GM12878 (cell line): ENCODE measurements around the gene IGF1R. TPM values are rescaled to one million over a fixed set of nuclear protein-coding genes. Genes with fewer than 3 reads are reported as not detected.

ENCODE experiments used
- ATAC-seq: fragments of 200-7000 bp; cut with Tn5 transposase; 3 replicates; pipeline ENCODE4 v1.9.1; 2020; ENCODE audit warnings: mild to moderate bottlenecking, moderate library complexity
- BruUV-seq: library from RNA; stranded (reverse); fragments of 400-500 nt; replicated peaks from 2 replicates; lab custom pipeline; 2021; lab: Mats Ljungman, UMichigan
- CTCF ChIA-PET: fragments of 300-600 bp; sonication (Branson Sonifier 250); formaldehyde crosslinking; extraction: SDS; loops from one replicate; lab custom pipeline; 2021; ENCODE audit warnings: inconsistent platforms; lab: Yijun Ruan, JAX
- POLR2A ChIA-PET: fragments of 350-600 bp; formaldehyde crosslinking; extraction: SDS; loops from one replicate; lab custom pipeline; 2021; ENCODE audit warnings: inconsistent platforms; lab: Charles Lee
- RAD21 ChIA-PET: fragments of 300-600 bp; sonication (Branson Sonifier 250); formaldehyde crosslinking; loops from one replicate; lab custom pipeline; 2023; ENCODE audit warnings: antibody characterized with exemption; ENCODE audit not compliant: unreplicated experiment; lab: Charles Lee
- SMC1A ChIA-PET: fragments of 300-600 bp; sonication (Branson Sonifier 250); formaldehyde crosslinking; loops from one replicate; lab custom pipeline; 2023; ENCODE audit not compliant: unreplicated experiment, uncharacterized antibody; lab: Charles Lee
- DNase-seq: peaks from one replicate; pipeline ENCODE4 v3.0.0-alpha.2; 2011; ENCODE audit warnings: low read depth, low spot score
- FAIRE-seq: peaks from 3 replicates; lab custom pipeline; 2011; peaks lifted over from hg19 to GRCh38; lab: Jason Lieb, UNC
- H2AFZ ChIP-seq: 2 replicates; pipeline ENCODE4 v1.6.0; 2011; ENCODE audit warnings: low read depth, low read length, control low read depth; ENCODE audit not compliant: control insufficient read depth
- H3K27ac ChIP-seq: 2 replicates; pipeline ENCODE4 v1.5.1; 2011; ENCODE audit warnings: control low read depth; ENCODE audit not compliant: control insufficient read depth, insufficient read depth
- H3K27me3 ChIP-seq, 2 experiments: replicated peaks in 1 of 2; 2 replicates each; pipeline versions ENCODE4 v1.6.0 to v1.6.1; 2011; ENCODE audit warnings: low read length in 1 of 2; ENCODE audit not compliant: control insufficient read depth in 2 of 2, insufficient read depth in 2 of 2
- H3K36me3 ChIP-seq, 2 experiments: 2 replicates each; pipeline ENCODE4 v1.5.1; 2011; ENCODE audit warnings: low read length in 1 of 2; ENCODE audit not compliant: control insufficient read depth in 2 of 2, insufficient read depth in 2 of 2
- H3K4me1 ChIP-seq: 2 replicates; pipeline ENCODE4 v1.6.1; 2011; ENCODE audit warnings: mild to moderate bottlenecking, low read length, moderate library complexity, mixed read lengths; ENCODE audit not compliant: control insufficient read depth, insufficient read depth
- H3K4me2 ChIP-seq: 2 replicates; pipeline ENCODE4 v1.6.0; 2011; ENCODE audit warnings: control low read depth; ENCODE audit not compliant: control insufficient read depth, insufficient read depth
- H3K4me3 ChIP-seq: fragments of 200-600 bp; sonication (generic); 2 replicates; pipeline ENCODE4 v1.5.1; 2016
- H3K79me2 ChIP-seq: 2 replicates; pipeline ENCODE4 v1.6.0; 2011; ENCODE audit warnings: low read length; ENCODE audit not compliant: control insufficient read depth, insufficient read depth
- H3K9ac ChIP-seq: 2 replicates; pipeline ENCODE4 v1.8.0; 2011; ENCODE audit warnings: low read length, control low read depth, mixed read lengths; ENCODE audit not compliant: control insufficient read depth, insufficient read depth
- H3K9me3 ChIP-seq: replicated peaks from 3 replicates; pipeline ENCODE4 v1.5.1; 2011; ENCODE audit warnings: mild to moderate bottlenecking, low read length; ENCODE audit not compliant: control insufficient read depth, insufficient read depth
- H4K20me1 ChIP-seq: 2 replicates; pipeline ENCODE4 v1.6.0; 2011; ENCODE audit not compliant: control insufficient read depth, insufficient read depth
- ATF3 ChIP-seq: IDR thresholded peaks from 2 replicates; pipeline ENCODE4 v1.6.1; 2011; ENCODE audit warnings: low read depth, mild to moderate bottlenecking, low read length, moderate library complexity, borderline replicate concordance; ENCODE audit errors: extremely low read depth
- CBX3 ChIP-seq: fragments of 200-600 bp; sonication (generic); IDR thresholded peaks from 2 replicates; pipeline ENCODE4 v1.6.1; 2016; ENCODE audit warnings: low read depth, borderline replicate concordance
- ETV6 ChIP-seq, 2 experiments: fragments of 450-650 bp in 1 of 2; IDR thresholded peaks in 1 of 2; conservative IDR thresholded peaks in 1 of 2; 2 replicates each; pipeline ENCODE4 v1.6.1; 2014; ENCODE audit warnings: antibody characterized with exemption in 1 of 2, borderline replicate concordance in 1 of 2, low read depth in 1 of 2, mild to moderate bottlenecking in 1 of 2, moderate library complexity in 1 of 2
- HCFC1 ChIP-seq: fragments of 150-350 bp; IDR thresholded peaks from 2 replicates; pipeline ENCODE4 v1.6.1; 2014; ENCODE audit warnings: low read length
- HDGF ChIP-seq: fragments of 450-650 bp; IDR thresholded peaks from 2 replicates; pipeline ENCODE4 v1.6.1; 2016; ENCODE audit warnings: antibody characterized with exemption
- IKZF1 ChIP-seq: fragments of 450-650 bp; conservative IDR thresholded peaks from 2 replicates; pipeline ENCODE4 v1.6.1; 2017; ENCODE audit warnings: antibody characterized with exemption, mild to moderate bottlenecking
- JUND ChIP-seq: IDR thresholded peaks from 2 replicates; pipeline ENCODE4 v1.6.1; 2012; ENCODE audit warnings: low read depth, mild to moderate bottlenecking, low read length, improper control_type of control experiment, moderate library complexity
- PBX3 ChIP-seq: IDR thresholded peaks from 2 replicates; pipeline ENCODE4 v1.6.1; 2011; ENCODE audit warnings: mild to moderate bottlenecking, low read depth, low read length, moderate library complexity; ENCODE audit not compliant: insufficient replicate concordance
- POU2F2 ChIP-seq: IDR thresholded peaks from 3 replicates; pipeline ENCODE4 v1.6.1; 2011; ENCODE audit warnings: low read depth, mild to moderate bottlenecking, low read length, borderline replicate concordance
- REST ChIP-seq: IDR thresholded peaks from 2 replicates; pipeline ENCODE4 v1.6.1; 2012; ENCODE audit warnings: mild to moderate bottlenecking, low read depth, low read length
- ZBTB11 ChIP-seq: fragments of 450-650 bp; formaldehyde crosslinking; IDR thresholded peaks from 2 replicates; pipeline ENCODE4 v1.5.0; 2022; ENCODE audit warnings: mild to moderate bottlenecking, missing genetic modification characterization
- WGBS: methylation state at CpG from one replicate; pipeline ENCODE4 v1.1.6; 2016; ENCODE audit warnings: low lambda C conversion rate; ENCODE audit not compliant: insufficient replicate concordance, insufficient coverage; ENCODE audit errors: missing lambda C conversion rate; 5-methylcytosine and 5-hydroxymethylcytosine counted together
- in situ Hi-C: fragments of 300-500 bp; cut with MboI; formaldehyde crosslinking; loops from 9 replicates; pipeline ENCODE4 v1.14.3; 2018; ENCODE audit warnings: mixed read lengths
- intact Hi-C: fragments of 100-400 bp; cut with micrococcal nuclease; formaldehyde crosslinking; loops from one replicate; pipeline ENCODE4 v1.14.2; 2022; ENCODE audit not compliant: unreplicated experiment
- polyA plus RNA-seq, 11 experiments: library from polyadenylated mRNA; depleted of rRNA in 4 of 11; unstranded in 6 of 11; stranded (reverse) in 5 of 11; fragments of >200 nt; fragmentation: Nextera tagmentation in 4 of 11; fragmentation: Illumina TruSeq in 1 of 11; extraction: Ambion mirVana in 4 of 11; extraction: Trizol in 1 of 11; gene quantifications; 1 replicate in 1 of 11; 2 replicates in 10 of 11; pipeline versions ENCODE4 v1.2.1 to v1.2.3, GENCODE V29; 2011 to 2016; ENCODE audit warnings: inconsistent platforms in 2 of 11, missing spikeins in 2 of 11, low read depth in 1 of 11
- total RNA-seq, 4 experiments: library from RNA; depleted of rRNA in 3 of 4; stranded (reverse); fragments of >200 nt in 3 of 4; fragmentation: Illumina TruSeq in 1 of 4; extraction: Trizol in 1 of 4; gene quantifications; 2 replicates each; pipeline versions ENCODE4 v1.2.1 to v1.2.3, GENCODE V29; 2013 to 2021
- TF ChIP-seq, protein P1 (sequence below): fragments of 450-650 bp; IDR thresholded peaks from 2 replicates; pipeline ENCODE4 v1.6.1; 2017; ENCODE audit warnings: low read depth, mild to moderate bottlenecking, moderate library complexity

IGF1R gene
- total and polyA plus RNA-seq, 10 of the 15 experiments (the other 5 are each of a cell fraction or from before 2014, with no cell fraction given) = 0.03 to 2.7 (median 0.66) TPM

- Histone ChIP-seq H3K4me3 (no peak overlapping the region), H4K20me1 (no peaks in the 10 kb centered on the region), H3K36me3 (no peaks in the 10 kb centered on the region), H3K4me2 (no peak overlapping the region), H3K27ac (no peak overlapping the region), H2AFZ (no peak overlapping the region), H3K4me1 (no peaks in the 10 kb centered on the region), H3K9me3 (peaks cover 1% of the 10 kb centered on the region; the same call in 1 of the 3 replicates), H3K9ac (no peak overlapping the region), H3K79me2 (peaks cover 1% of the 10 kb centered on the region), H3K27me3 (no peaks in the 10 kb centered on the region)
- ChIA-PET RAD21 (no interaction called here), CTCF (interaction anchor here (0.6 to 0.8 kb wide), 3 partner anchors 28 to 102 kb away, joined by 3 to 5 read pairs (median 3); no protein-coding TSS in a partner anchor), POLR2A (no interaction called here), SMC1A (interaction anchor here (1.1 to 1.9 kb wide), 3 partner anchors 11 to 47 kb away, joined by 3 to 4 read pairs (median 3); no protein-coding TSS in a partner anchor)
- WGBS = 15% methylated on average over 2 of the region's 2 CpGs
- BruUV-seq = no TSS peak
- ATAC-seq (no peak), DNase-seq (no peak), FAIRE-seq (no peak)
- in situ Hi-C loops = no loop called here
- intact Hi-C loops = no loop called here
- no peak for TF ChIP-seq PBX3
- no peak for TF ChIP-seq CBX3
- TF ChIP-seq ATF3 = no peak
- no peak for TF ChIP-seq ZBTB11 (CRISPR knock-in tag)
- TF ChIP-seq POU2F2 = no peak
- TF ChIP-seq, protein P1, sequence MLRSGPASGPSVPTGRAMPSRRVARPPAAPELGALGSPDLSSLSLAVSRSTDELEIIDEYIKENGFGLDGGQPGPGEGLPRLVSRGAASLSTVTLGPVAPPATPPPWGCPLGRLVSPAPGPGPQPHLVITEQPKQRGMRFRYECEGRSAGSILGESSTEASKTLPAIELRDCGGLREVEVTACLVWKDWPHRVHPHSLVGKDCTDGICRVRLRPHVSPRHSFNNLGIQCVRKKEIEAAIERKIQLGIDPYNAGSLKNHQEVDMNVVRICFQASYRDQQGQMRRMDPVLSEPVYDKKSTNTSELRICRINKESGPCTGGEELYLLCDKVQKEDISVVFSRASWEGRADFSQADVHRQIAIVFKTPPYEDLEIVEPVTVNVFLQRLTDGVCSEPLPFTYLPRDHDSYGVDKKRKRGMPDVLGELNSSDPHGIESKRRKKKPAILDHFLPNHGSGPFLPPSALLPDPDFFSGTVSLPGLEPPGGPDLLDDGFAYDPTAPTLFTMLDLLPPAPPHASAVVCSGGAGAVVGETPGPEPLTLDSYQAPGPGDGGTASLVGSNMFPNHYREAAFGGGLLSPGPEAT = no peak
- TF ChIP-seq JUND = no peak
- TF ChIP-seq HCFC1 = no peak
- no peak for TF ChIP-seq REST
- no peak for TF ChIP-seq HDGF
- TF ChIP-seq IKZF1 = no peak
- no peak for TF ChIP-seq ETV6 (conservative IDR thresholded peaks at IDR 0.05 in 1 of 2, IDR thresholded peaks at IDR 0.05 in 1 of 2; ENCODE audit: borderline replicate concordance in 1 of 2, low read depth in 1 of 2)
Observed at GRCh38 chr15:99010768-99011167, 362.4 kb downstream of the IGF1R start.
